SK-N-SH (cell line): ENCODE measurements around the gene DBNDD2. TPM values are rescaled to one million over a fixed set of nuclear protein-coding genes. Genes with fewer than 3 reads are reported as not detected.

Experiments used
- CTCF ChIA-PET: fragments of 300-600, 350-600 bp; formaldehyde crosslinking; extraction: SDS; loops from one replicate; lab custom pipeline; 2021; lab: Yijun Ruan, JAX
- POLR2A ChIA-PET: fragments of 350-600 bp; sonication (Branson Sonifier 250); formaldehyde crosslinking; extraction: SDS; loops from one replicate; lab custom pipeline; 2020; ENCODE audit warnings: antibody characterized with exemption, inconsistent platforms; lab: Yijun Ruan, JAX
- DNase-seq: peaks from one replicate; pipeline ENCODE4 v3.0.0; 2012
- H2AFZ ChIP-seq: fragments of 200-600 bp; sonication (generic); 2 replicates; pipeline ENCODE4 v1.8.1; 2016; ENCODE audit warnings: antibody characterized with exemption, mild to moderate bottlenecking, low read depth
- H3F3A ChIP-seq: fragments of 200-600 bp; sonication (generic); replicated peaks from 2 replicates; pipeline ENCODE3; 2016; ENCODE audit warnings: antibody characterized with exemption, mild to moderate bottlenecking; ENCODE audit not compliant: insufficient read depth
- H3K27ac ChIP-seq, 2 experiments: fragments of 200-500 bp in 1 of 2; fragments of 200-600 bp in 1 of 2; sonication (Bioruptor generic) in 1 of 2; sonication (generic), shearing (Covaris generic) in 1 of 2; 2 replicates each; pipeline versions ENCODE4 v1.5.1 to v1.6.1; 2014 to 2016; ENCODE audit warnings: low read depth in 2 of 2, inconsistent platforms in 1 of 2, low read length in 1 of 2, mild to moderate bottlenecking in 1 of 2, mixed read lengths in 1 of 2
- H3K27me3 ChIP-seq: fragments of 200-600 bp; sonication (generic), shearing (Covaris generic); 2 replicates; pipeline ENCODE4 v1.6.1; 2016; ENCODE audit warnings: mixed run types; ENCODE audit not compliant: insufficient read depth
- H3K36me3 ChIP-seq, 2 experiments: fragments of 200-500 bp in 1 of 2; fragments of 200-600 bp in 1 of 2; sonication (Bioruptor generic) in 1 of 2; sonication (generic) in 1 of 2; replicated peaks in 1 of 2; 2 replicates each; pipeline versions ENCODE3 to v1.5.1; 2014 to 2016; ENCODE audit warnings: low read length in 1 of 2, mild to moderate bottlenecking in 1 of 2; ENCODE audit not compliant: insufficient read depth in 2 of 2, control insufficient read depth in 1 of 2
- H3K4me1 ChIP-seq, 2 experiments: fragments of 200-500 bp in 1 of 2; fragments of 200-600 bp in 1 of 2; sonication (Bioruptor generic) in 1 of 2; sonication (generic), shearing (Covaris generic) in 1 of 2; 2 replicates each; pipeline versions ENCODE4 v1.5.1 to v1.6.1; 2014 to 2016; ENCODE audit warnings: low read depth in 1 of 2, low read length in 1 of 2, mixed run types in 1 of 2; ENCODE audit not compliant: insufficient read depth in 2 of 2, control insufficient read depth in 1 of 2
- H3K4me2 ChIP-seq: fragments of 200-600 bp; sonication (generic), shearing (Covaris generic); 2 replicates; pipeline ENCODE4 v1.6.1; 2017; ENCODE audit warnings: mixed run types
- H3K4me3 ChIP-seq, 2 experiments: fragments of 200-500 bp in 1 of 2; fragments of 200-600 bp in 1 of 2; sonication (Bioruptor generic) in 1 of 2; sonication (generic), shearing (Covaris generic) in 1 of 2; 2 replicates each; pipeline versions ENCODE4 v1.5.1 to v1.8.1; 2014 to 2016; ENCODE audit warnings: low read depth in 2 of 2, inconsistent platforms in 1 of 2, low read length in 1 of 2, mild to moderate bottlenecking in 1 of 2, mixed read lengths in 1 of 2, moderate library complexity in 1 of 2
- H3K79me2 ChIP-seq: fragments of 200-600 bp; sonication (generic); 2 replicates; pipeline ENCODE4 v1.8.1; 2017; ENCODE audit warnings: mild to moderate bottlenecking; ENCODE audit not compliant: insufficient read depth
- H3K9ac ChIP-seq: fragments of 200-600 bp; sonication (generic); 2 replicates; pipeline ENCODE4 v1.6.1; 2017; ENCODE audit warnings: mixed run types
- H3K9me2 ChIP-seq: fragments of 200-600 bp; sonication (generic); 2 replicates; pipeline ENCODE4 v1.6.1; 2017; ENCODE audit warnings: mixed run types
- H3K9me3 ChIP-seq: fragments of 200-600 bp; sonication (generic); 2 replicates; pipeline ENCODE4 v1.6.1; 2017; ENCODE audit warnings: mixed run types, mild to moderate bottlenecking, moderate library complexity
- H4K20me1 ChIP-seq: fragments of 200-600 bp; sonication (generic); 2 replicates; pipeline ENCODE4 v1.6.1; 2017; ENCODE audit warnings: mild to moderate bottlenecking, mixed run types; ENCODE audit not compliant: insufficient read depth
- CHD2 ChIP-seq: fragments of 150-350 bp; IDR thresholded peaks from 2 replicates; pipeline ENCODE4 v1.6.1; 2018; ENCODE audit warnings: low read length; ENCODE audit not compliant: partially characterized antibody
- CTCF ChIP-seq: fragments of 200-600 bp; sonication (generic); IDR thresholded peaks from 2 replicates; pipeline ENCODE4 v1.6.1; 2017; ENCODE audit warnings: antibody characterized with exemption, mild to moderate bottlenecking, moderate library complexity
- FOSL2 ChIP-seq: IDR thresholded peaks from 2 replicates; pipeline ENCODE4 v1.4.0; 2012; ENCODE audit warnings: low read depth, mild to moderate bottlenecking, moderate library complexity, borderline replicate concordance
- GABPA ChIP-seq: IDR thresholded peaks from 2 replicates; pipeline ENCODE4 v1.4.0; 2012; ENCODE audit warnings: low read depth, mild to moderate bottlenecking
- GATA2 ChIP-seq: sonication (generic); formaldehyde crosslinking; IDR thresholded peaks from 2 replicates; pipeline ENCODE4 v1.5.0; 2020; ENCODE audit warnings: mild to moderate bottlenecking, missing genetic modification reagents
- JUND ChIP-seq: IDR thresholded peaks from 2 replicates; pipeline ENCODE4 v1.4.0; 2012
- MEF2A ChIP-seq: IDR thresholded peaks from 2 replicates; pipeline ENCODE4 v1.4.0; 2012; ENCODE audit warnings: low read depth, borderline replicate concordance
- MXI1 ChIP-seq: IDR thresholded peaks from 2 replicates; pipeline ENCODE4 v1.6.1; 2012; ENCODE audit warnings: mild to moderate bottlenecking, low read depth, low read length, improper control_type of control experiment
- NFIC ChIP-seq: IDR thresholded peaks from 2 replicates; pipeline ENCODE4 v1.4.0; 2012; ENCODE audit warnings: borderline replicate concordance
- NRF1 ChIP-seq: IDR thresholded peaks from 2 replicates; pipeline ENCODE4 v1.6.1; 2012; ENCODE audit warnings: low read depth, mild to moderate bottlenecking, low read length
- POLR2AphosphoS5 ChIP-seq: IDR thresholded peaks from 2 replicates; pipeline ENCODE4 v1.6.1; 2012; ENCODE audit warnings: low read depth, low read length
- RAD21 ChIP-seq: IDR thresholded peaks from 2 replicates; pipeline ENCODE4 v1.6.1; 2012; ENCODE audit warnings: mild to moderate bottlenecking, low read length
- RCOR1 ChIP-seq: fragments of 150-350 bp; IDR thresholded peaks from 2 replicates; pipeline ENCODE4 v1.6.1; 2017; ENCODE audit warnings: antibody characterized with exemption, low read length
- RFX5 ChIP-seq: IDR thresholded peaks from 2 replicates; pipeline ENCODE4 v1.6.1; 2012; ENCODE audit warnings: mild to moderate bottlenecking, improper control_type of control experiment, low read length
- TAF1 ChIP-seq: IDR thresholded peaks from 2 replicates; pipeline ENCODE4 v1.6.1; 2012; ENCODE audit warnings: low read depth, mild to moderate bottlenecking, low read length, moderate library complexity, borderline replicate concordance
- USF2 ChIP-seq: fragments of 150-350 bp; IDR thresholded peaks from 2 replicates; pipeline ENCODE4 v1.6.1; 2017; ENCODE audit warnings: antibody characterized with exemption, low read length, low read depth, borderline replicate concordance
- ZBTB33 ChIP-seq: IDR thresholded peaks from 2 replicates; pipeline ENCODE4 v1.4.0; 2012; ENCODE audit warnings: low read depth, borderline replicate concordance
- WGBS: methylation state at CpG from one replicate; pipeline ENCODE4 v1.1.6; 2017; ENCODE audit warnings: low lambda C conversion rate; 5-methylcytosine and 5-hydroxymethylcytosine counted together
- polyA plus RNA-seq, 3 experiments: library from polyadenylated mRNA; depleted of rRNA; stranded (reverse); fragments of >200 nt; gene quantifications; 2 replicates each; pipeline ENCODE4 v1.2.3, GENCODE V29; 2012
- TF ChIP-seq, protein P1 (sequence below): IDR thresholded peaks from 2 replicates; pipeline ENCODE4 v1.4.0; 2012; ENCODE audit warnings: low read depth, borderline replicate concordance
- TF ChIP-seq, protein P2 (sequence below): fragments of 150-350 bp; IDR thresholded peaks from 2 replicates; pipeline ENCODE4 v1.6.1; 2016; ENCODE audit warnings: mild to moderate bottlenecking, low read depth, low read length

DBNDD2 gene
- polyA plus RNA-seq, 1 of the 3 experiments (the other 2 are of a cell fraction), result 22.4 TPM

- Histone ChIP-seq H3F3A (peaks cover 5% of the 10 kb centered on the region), H3K9me3 (0 out of 2 replicates have a peak, but pooled peaks cover 1% of the 10 kb centered on the region), H3K27me3 (no peaks in the 10 kb centered on the region), H3K9ac (no peak overlapping the region), H4K20me1 (no peaks in the 10 kb centered on the region), H2AFZ (no peak overlapping the region), H3K9me2 (no peaks in the 10 kb centered on the region), H3K36me3 (peaks cover 0 to 6% of the 10 kb centered on the region in 2 experiments), H3K79me2 (no peaks in the 10 kb centered on the region), H3K4me2 (no peak overlapping the region), H3K4me1 (no peaks in the 10 kb centered on the region), H3K4me3 (no peak overlapping the region), H3K27ac (no peak overlapping the region)
- CTCF ChIA-PET, result interaction anchor here (1.3 to 3.4 kb wide), 3 partner anchors 15 to 42 kb away, joined by 4 to 20 read pairs (median 7); no protein-coding TSS in a partner anchor
- POLR2A ChIA-PET, result no interaction called here
- WGBS, result 79% methylated on average over 2 of the region's 7 CpGs
- TF ChIP-seq CTCF (no peak), MXI1 (no peak), POLR2AphosphoS5 (no peak), CHD2 (no peak), FOSL2 (no peak), RCOR1 (no peak), MEF2A (no peak), TAF1 (no peak), ZBTB33 (no peak), GATA2 (no peak), RFX5 (no peak), NRF1 (no peak), NFIC (no peak), GABPA (no peak), USF2 (no peak), RAD21 (no peak), JUND (no peak)
- TF ChIP-seq, protein P1, sequence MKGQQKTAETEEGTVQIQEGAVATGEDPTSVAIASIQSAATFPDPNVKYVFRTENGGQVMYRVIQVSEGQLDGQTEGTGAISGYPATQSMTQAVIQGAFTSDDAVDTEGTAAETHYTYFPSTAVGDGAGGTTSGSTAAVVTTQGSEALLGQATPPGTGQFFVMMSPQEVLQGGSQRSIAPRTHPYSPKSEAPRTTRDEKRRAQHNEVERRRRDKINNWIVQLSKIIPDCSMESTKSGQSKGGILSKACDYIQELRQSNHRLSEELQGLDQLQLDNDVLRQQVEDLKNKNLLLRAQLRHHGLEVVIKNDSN, result no peak
- TF ChIP-seq, protein P2, sequence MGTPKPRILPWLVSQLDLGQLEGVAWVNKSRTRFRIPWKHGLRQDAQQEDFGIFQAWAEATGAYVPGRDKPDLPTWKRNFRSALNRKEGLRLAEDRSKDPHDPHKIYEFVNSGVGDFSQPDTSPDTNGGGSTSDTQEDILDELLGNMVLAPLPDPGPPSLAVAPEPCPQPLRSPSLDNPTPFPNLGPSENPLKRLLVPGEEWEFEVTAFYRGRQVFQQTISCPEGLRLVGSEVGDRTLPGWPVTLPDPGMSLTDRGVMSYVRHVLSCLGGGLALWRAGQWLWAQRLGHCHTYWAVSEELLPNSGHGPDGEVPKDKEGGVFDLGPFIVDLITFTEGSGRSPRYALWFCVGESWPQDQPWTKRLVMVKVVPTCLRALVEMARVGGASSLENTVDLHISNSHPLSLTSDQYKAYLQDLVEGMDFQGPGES, result no peak
- DNase-seq, result no peak
Observed at GRCh38 chr20:45395114-45395415, 13.0 kb upstream of the DBNDD2 start.
